Fibroblast of mammary gland (primary cell): Measurements from ENCODE around the gene IFNL4.
"Not testable (repeated sequence)": the region's sequence is repeated elsewhere in the genome, so short reads cannot be mapped to it uniquely, and the experiment has no call there.

Experiments
- DNase-seq: peaks from one replicate; pipeline ENCODE4 v3.0.0-alpha.2; 2010; ENCODE audit warnings: low read depth
- H3K4me3 ChIP-seq: 2 replicates; pipeline ENCODE4 v1.5.1; 2011; ENCODE audit warnings: low read depth, mild to moderate bottlenecking, low read length, moderate library complexity; ENCODE audit not compliant: control insufficient read depth
- TF ChIP-seq, protein P1 (sequence below): conservative IDR thresholded peaks from 2 replicates; pipeline ENCODE4 v1.5.1; 2011; ENCODE audit warnings: low read depth, low read length, inconsistent platforms; ENCODE audit not compliant: control insufficient read depth, insufficient read depth

IFNL4 gene

DNA sequence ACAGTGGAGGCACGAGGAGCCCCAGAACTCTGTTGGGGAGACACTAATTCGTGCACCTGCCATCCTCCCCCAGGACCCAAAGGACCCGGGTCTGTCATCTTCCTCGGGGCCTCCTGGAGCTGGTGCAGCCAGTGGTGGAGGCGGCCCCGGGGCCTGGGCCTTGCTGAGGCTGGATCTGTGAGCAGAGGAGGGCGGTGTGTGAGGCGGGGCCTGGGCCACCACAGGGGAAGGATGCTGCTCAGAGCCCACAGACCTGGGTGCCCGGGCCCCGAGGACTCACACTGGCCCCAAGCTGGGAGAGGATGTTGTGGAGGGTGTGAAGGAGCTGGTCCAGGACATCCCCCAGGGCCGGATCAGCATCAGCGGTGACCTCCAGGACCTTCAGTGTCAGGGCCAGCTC lies 12.1 kb downstream of the IFNL4 start:
- H3K4me3 ChIP-seq: no peak overlapping the region
- TF ChIP-seq, protein P1, sequence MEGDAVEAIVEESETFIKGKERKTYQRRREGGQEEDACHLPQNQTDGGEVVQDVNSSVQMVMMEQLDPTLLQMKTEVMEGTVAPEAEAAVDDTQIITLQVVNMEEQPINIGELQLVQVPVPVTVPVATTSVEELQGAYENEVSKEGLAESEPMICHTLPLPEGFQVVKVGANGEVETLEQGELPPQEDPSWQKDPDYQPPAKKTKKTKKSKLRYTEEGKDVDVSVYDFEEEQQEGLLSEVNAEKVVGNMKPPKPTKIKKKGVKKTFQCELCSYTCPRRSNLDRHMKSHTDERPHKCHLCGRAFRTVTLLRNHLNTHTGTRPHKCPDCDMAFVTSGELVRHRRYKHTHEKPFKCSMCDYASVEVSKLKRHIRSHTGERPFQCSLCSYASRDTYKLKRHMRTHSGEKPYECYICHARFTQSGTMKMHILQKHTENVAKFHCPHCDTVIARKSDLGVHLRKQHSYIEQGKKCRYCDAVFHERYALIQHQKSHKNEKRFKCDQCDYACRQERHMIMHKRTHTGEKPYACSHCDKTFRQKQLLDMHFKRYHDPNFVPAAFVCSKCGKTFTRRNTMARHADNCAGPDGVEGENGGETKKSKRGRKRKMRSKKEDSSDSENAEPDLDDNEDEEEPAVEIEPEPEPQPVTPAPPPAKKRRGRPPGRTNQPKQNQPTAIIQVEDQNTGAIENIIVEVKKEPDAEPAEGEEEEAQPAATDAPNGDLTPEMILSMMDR: no peak
- no peak for DNase-seq

DNA sequence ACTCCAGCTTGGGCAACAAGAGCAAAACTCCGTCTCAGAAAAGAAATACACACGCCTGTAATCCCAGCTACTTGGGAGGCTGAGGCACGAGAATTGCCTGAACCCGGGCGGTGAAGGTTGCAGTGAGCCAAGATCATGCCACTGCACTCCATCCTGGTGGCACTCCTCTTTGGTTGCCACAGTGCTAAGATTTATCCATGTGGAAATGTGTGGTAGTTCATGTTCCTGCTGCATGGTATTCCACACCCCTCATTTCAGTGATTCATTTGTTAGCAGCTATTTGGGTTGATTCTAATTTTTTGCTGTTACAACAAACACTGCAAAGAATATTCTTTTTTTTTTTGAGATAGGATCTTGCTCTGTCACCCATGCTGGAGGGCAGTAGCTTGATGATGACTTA lies 15.9 kb downstream of the IFNL4 start:
- TF ChIP-seq, protein P1: no peak
- H3K4me3 ChIP-seq: no peak overlapping the region
- no peak for DNase-seq

DNA sequence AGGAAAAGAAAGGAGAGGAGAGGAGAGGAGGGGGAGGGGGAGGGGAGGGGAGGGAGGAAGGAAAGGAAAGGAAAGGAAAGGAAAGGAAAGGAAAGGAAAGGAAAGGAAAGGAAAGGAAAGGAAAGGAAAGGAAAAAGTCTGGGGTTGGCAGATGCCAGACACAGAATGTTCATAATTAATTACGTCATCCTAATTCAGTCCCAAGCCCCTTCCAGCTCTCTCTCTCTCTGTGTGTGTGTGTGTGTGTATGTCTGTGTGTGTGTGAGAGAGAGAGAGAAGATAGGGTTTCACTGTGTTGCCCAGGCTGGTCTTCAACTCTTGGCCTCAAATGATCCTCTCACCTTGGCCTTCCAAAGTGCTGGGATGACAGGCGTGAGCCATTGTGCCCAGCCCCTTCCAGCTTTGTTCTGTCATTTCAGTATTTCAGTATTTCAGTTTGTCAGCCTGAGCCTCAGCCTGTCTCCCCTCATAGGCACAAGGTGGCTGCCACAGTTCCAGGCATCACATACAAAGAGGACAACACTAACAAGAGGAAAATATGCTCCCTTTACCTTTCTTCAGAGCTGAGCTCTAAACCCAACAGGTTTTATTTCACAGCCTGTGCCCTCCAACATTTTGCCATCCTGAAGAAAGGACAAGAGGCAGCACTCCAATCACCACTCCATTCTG lies 18.4 kb downstream of the IFNL4 start:
- TF ChIP-seq, protein P1: no peak
- no peak overlapping the region for H3K4me3 ChIP-seq
- DNase-seq: no peak

DNA sequence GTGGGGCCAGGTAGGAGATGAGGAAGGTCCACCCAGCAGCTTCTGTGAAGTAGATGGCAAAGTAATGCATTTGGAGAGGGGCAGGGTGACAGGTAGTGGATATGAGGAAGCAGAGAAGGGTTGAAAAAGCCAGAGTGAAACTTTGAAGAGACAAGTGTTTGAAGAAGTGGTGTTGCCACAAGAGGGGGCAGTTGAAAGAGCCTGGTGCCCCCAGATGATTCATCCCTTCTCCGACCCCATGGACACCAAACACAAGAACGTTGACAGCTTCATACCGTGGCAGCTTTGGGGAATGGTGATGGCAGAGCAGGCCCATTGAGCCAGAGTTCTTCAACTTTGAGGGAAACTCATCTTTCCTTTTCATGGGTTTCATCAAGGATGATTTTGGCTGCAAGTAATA lies 23.7 kb downstream of the IFNL4 start:
- TF ChIP-seq, protein P1: no peak
- no peak for DNase-seq
- H3K4me3 ChIP-seq: no peak overlapping the region

DNA sequence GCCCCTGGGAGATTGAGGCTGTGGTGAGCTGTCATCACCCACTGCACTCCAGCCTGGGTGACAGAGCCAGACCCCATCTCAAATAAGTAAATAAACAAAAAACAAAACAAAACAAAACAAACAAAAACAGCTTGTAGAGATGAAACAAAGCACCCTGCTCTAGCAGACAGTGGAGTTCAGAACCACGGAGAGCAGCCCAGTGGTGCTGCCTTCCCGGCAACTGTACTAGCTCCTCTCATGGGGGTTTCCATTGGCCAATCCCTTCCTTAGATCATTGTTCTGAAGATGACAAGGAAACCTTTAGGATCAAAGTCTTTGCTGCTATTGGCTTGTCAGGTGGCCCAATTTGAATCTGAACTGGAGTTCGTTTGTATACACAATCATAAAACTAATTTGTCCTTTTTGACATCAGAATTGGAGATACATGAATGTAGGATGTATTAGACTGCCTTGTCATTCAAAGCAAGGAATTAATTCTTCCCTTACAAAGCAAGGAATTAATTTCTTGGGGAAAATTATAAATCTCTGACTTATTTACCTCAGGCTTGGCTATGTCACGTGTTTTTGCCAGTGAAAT lies 24.9 kb downstream of the IFNL4 start:
- TF ChIP-seq, protein P1: no peak
- peak; percentile 26 for DNase-seq
- no peak overlapping the region for H3K4me3 ChIP-seq

DNA sequence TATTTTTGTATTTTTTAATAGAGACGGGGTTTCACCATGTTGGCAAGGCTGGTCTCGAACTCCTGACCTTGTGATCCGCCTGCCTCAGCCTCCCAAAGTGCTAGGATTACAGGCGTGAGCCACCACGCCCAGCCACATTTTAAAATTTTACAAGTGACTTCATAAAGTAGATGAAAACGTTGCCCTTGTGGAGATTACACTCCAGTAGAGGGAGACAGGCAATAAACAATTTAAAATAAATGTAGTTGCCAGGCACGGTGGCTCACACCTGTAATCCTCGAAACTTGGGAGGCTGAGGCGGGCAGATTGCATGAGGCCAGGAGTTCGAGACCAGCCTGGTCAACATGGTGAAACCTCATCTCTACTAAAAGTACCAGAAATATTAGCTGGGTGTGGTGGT lies 29.5 kb downstream of the IFNL4 start:
- H3K4me3 ChIP-seq, DNase-seq: not testable (repeated sequence)

DNA sequence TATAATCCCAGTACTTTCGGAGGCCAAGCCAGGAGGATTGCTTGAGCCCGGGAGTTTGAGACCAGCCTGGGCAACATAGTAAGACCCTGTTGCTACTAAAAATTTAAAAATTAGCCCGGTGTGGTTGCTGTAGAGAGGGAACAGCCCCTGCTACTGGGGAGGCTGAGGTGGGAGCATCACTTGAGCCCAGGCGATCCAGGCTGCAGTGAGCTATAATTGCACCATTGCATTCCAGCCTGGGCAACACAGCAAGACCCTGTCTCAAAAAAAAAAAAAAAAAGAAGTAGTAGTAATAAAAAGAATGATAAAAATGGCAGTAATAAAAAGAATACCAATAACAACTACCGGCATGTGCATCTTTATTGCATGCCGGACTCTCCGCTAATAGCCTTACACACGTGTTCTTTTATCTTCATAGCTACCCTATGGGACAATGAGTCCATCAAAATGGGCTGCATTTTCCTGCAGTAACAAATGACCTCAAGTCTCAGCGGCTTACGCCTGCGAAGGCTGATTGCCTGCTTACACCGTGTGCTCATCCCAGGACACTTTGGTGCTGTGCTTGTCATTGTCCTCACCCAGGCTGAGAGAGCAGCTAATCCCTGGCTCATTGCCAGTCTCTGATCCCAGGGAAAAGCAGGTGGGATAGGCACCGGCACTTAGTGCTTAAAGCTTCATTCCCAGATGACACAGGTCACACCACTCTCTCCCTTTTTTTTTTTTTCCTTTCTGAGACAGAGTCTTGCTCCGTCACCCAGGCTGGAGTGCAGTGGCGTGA lies 30.2 kb downstream of the IFNL4 start:
- DNase-seq: no peak
- TF ChIP-seq, protein P1: no peak
- no peak overlapping the region for H3K4me3 ChIP-seq
